ENCODE results near the gene MYO7B. TPM values are rescaled to one million over a fixed set of nuclear protein-coding genes. Genes with fewer than 3 reads are reported as not detected.

Gene MYO7B
- total and polyA plus RNA-seq, 2 donors (not counting 1 experiment from before 2014, with no cell fraction given): 5.0 to 68.2 TPM

DNA sequence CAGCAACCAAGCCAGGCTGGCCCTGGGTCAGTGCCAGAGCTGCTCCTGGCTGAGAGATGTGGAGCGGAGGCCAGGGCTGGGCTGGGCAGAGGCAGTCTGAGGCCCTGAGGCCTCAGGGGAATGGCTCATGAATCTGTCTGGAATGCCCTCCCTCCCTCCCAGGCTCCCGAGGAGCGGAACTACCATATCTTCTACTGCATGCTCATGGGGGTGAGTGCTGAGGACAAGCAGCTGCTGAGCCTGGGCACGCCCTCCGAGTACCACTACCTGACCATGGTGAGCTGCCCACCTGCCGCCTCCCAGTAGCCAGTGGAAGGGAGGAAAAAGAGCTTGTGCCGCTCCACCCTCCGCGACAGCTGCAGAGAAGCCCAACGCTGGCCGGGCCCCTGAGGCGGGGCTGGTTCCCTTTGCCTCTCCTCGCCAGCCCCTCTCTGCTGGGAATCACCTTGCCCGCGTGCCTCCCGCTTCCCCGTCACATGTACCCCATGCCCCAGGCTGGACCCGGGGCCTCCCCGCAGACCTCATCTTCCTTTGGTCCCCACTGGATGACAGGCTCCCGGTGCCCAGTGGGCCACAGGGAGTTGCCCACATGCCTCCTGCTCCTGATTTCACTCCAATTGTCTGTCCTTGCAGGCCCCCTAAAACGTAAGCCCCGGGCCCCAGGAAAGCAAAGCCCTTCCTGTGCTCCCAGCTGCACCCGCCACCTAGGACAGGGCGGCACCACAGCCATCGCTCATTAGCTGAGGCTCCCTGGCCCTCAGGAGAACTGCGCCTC is 41.1 kb downstream of the MYO7B start:
- H3K79me2 ChIP-seq (ENCODE audit: control insufficient read depth, insufficient read depth, low read length): no peaks in the 10 kb centered on the region
- Mint-ChIP-seq H3K9me3 (ENCODE audit: insufficient read depth) (no peaks in the 10 kb centered on the region), H3K27ac (peak overlapping the region; percentile 91), H3K27me3 (no peaks in the 10 kb centered on the region), H3K4me3 (peak overlapping the region; percentile 88), H3K4me1 (peaks cover 63% of the 10 kb centered on the region)
- TF ChIP-seq, protein P1, sequence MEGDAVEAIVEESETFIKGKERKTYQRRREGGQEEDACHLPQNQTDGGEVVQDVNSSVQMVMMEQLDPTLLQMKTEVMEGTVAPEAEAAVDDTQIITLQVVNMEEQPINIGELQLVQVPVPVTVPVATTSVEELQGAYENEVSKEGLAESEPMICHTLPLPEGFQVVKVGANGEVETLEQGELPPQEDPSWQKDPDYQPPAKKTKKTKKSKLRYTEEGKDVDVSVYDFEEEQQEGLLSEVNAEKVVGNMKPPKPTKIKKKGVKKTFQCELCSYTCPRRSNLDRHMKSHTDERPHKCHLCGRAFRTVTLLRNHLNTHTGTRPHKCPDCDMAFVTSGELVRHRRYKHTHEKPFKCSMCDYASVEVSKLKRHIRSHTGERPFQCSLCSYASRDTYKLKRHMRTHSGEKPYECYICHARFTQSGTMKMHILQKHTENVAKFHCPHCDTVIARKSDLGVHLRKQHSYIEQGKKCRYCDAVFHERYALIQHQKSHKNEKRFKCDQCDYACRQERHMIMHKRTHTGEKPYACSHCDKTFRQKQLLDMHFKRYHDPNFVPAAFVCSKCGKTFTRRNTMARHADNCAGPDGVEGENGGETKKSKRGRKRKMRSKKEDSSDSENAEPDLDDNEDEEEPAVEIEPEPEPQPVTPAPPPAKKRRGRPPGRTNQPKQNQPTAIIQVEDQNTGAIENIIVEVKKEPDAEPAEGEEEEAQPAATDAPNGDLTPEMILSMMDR (IDR thresholded peaks at IDR 0.05): no peak
- no peak for TF ChIP-seq EZH2 (IDR thresholded peaks at IDR 0.05; ENCODE audit: borderline replicate concordance, insufficient read depth, low read depth, low read length, poor library complexity, severe bottlenecking)
- H2AFZ ChIP-seq (ENCODE audit: insufficient read depth, low read depth, low read length, poor library complexity, severe bottlenecking): no peak overlapping the region
- POLR2A ChIA-PET: no interaction called here
- no peaks in the 10 kb centered on the region for H3K36me3 ChIP-seq (replicated peaks in 1 of 2; ENCODE audit: control extremely low read depth in 1 of 2, control insufficient read depth in 1 of 2, extremely low read depth in 1 of 2, insufficient read depth in 2 of 2, low read length in 1 of 2)
- peak overlapping the region; percentile 71 for H3K4me2 ChIP-seq (replicated peaks; ENCODE audit: low read depth, low read length, poor library complexity, severe bottlenecking)
- H3K27ac ChIP-seq (ENCODE audit: low read length in 2 of 2): peak overlapping the region; percentile 59 to 70
- H3K4me1 ChIP-seq (ENCODE audit: control insufficient read depth in 2 of 2, insufficient read depth in 2 of 2, low read length in 2 of 2): peaks cover 45 to 47% of the 10 kb centered on the region in 2 donors
- peak; percentile 6 for DNase-seq
- no peak for ATAC-seq (ENCODE audit: low read depth)
- intact Hi-C loops (cut with micrococcal nuclease): no loop called here
- peaks cover 0 to 11% (median 0%) of the 10 kb centered on the region in 3 donors for H3K9me3 ChIP-seq (ENCODE audit: control extremely low read depth in 1 of 3, control insufficient read depth in 2 of 3, insufficient read depth in 1 of 3, low read length in 2 of 3)
- H3K9ac ChIP-seq (ENCODE audit: low read length): no peak overlapping the region
- CTCF ChIA-PET: interaction anchor here (1.1 to 2.7 kb wide), 2 partner anchors 15 to 73 kb away, joined by 8 to 26 read pairs; no protein-coding TSS in a partner anchor
- no peak overlapping the region for H3K4me3 ChIP-seq (ENCODE audit: control extremely low read depth in 1 of 5, extremely low read depth in 1 of 5, insufficient read depth in 1 of 5, low read depth in 2 of 5, low read length in 4 of 5)
- no peaks in the 10 kb centered on the region for H3K27me3 ChIP-seq (replicated peaks in 1 of 4; ENCODE audit: control extremely low read depth in 1 of 4, control insufficient read depth in 3 of 4, insufficient read depth in 4 of 4, low read length in 3 of 4)
- 91% methylated on average over 23 of the region's 26 CpGs for WGBS (ENCODE audit: insufficient coverage)
- no peaks in the 10 kb centered on the region for H4K20me1 ChIP-seq (ENCODE audit: control insufficient read depth, insufficient read depth, low read length, poor library complexity, severe bottlenecking)

DNA sequence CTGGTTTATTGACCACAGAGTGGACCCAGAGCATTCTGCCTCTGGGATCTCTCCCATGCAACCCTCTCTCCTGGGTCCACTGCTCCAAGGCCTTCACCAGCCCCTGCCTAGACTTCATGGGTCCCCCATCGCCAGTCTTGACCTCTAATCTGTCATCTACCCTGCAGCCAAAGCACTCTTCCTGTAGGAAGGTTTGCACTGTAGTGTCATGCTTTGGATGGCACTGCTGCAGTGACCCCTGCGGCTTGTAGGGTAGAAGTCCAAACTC is 41.7 kb downstream of the MYO7B start:
- POLR2A ChIA-PET: interaction anchor here (0.9 kb wide), 1 partner anchor 51 kb away, joined by 3 read pairs; no protein-coding TSS in a partner anchor
- peak overlapping the region; percentile 88 for H3K4me3 Mint-ChIP-seq

More for the DNA sequence above, 41.7 kb downstream of the MYO7B start:
- H3K4me2 ChIP-seq (replicated peaks; ENCODE audit: low read depth, low read length, poor library complexity, severe bottlenecking): peak overlapping the region; percentile 71
- H3K27ac Mint-ChIP-seq: peak overlapping the region; percentile 91
- 100% methylated on average over 1 of the region's 2 CpGs for WGBS (ENCODE audit: insufficient coverage)
- intact Hi-C loops (cut with micrococcal nuclease): no loop called here
- no peaks in the 10 kb centered on the region for H3K9me3 Mint-ChIP-seq (ENCODE audit: insufficient read depth)
- no peaks in the 10 kb centered on the region for H3K36me3 ChIP-seq (replicated peaks in 1 of 2; ENCODE audit: control extremely low read depth in 1 of 2, control insufficient read depth in 1 of 2, extremely low read depth in 1 of 2, insufficient read depth in 2 of 2, low read length in 1 of 2)
- H3K9me3 ChIP-seq (ENCODE audit: control extremely low read depth in 1 of 3, control insufficient read depth in 2 of 3, insufficient read depth in 1 of 3, low read length in 2 of 3): peaks cover 0 to 11% (median 0%) of the 10 kb centered on the region in 3 donors
- peaks cover 63% of the 10 kb centered on the region for H3K4me1 Mint-ChIP-seq
- H3K79me2 ChIP-seq (ENCODE audit: control insufficient read depth, insufficient read depth, low read length): no peaks in the 10 kb centered on the region
- no peak overlapping the region for H2AFZ ChIP-seq (ENCODE audit: insufficient read depth, low read depth, low read length, poor library complexity, severe bottlenecking)
- no peaks in the 10 kb centered on the region for H3K27me3 Mint-ChIP-seq
- DNase-seq (peak; percentile 1), ATAC-seq (ENCODE audit: low read depth) (no peak)
- H3K27me3 ChIP-seq (replicated peaks in 1 of 4; ENCODE audit: control extremely low read depth in 1 of 4, control insufficient read depth in 3 of 4, insufficient read depth in 4 of 4, low read length in 3 of 4): no peaks in the 10 kb centered on the region
- peak overlapping the region; percentile 19 for H3K9ac ChIP-seq (ENCODE audit: low read length)
- H3K4me1 ChIP-seq (ENCODE audit: control insufficient read depth in 2 of 2, insufficient read depth in 2 of 2, low read length in 2 of 2): peaks cover 45 to 47% of the 10 kb centered on the region in 2 donors
- no peak overlapping the region for H3K27ac ChIP-seq (ENCODE audit: low read length in 2 of 2)
- H3K4me3 ChIP-seq (ENCODE audit: control extremely low read depth in 1 of 5, extremely low read depth in 1 of 5, insufficient read depth in 1 of 5, low read depth in 2 of 5, low read length in 4 of 5): peak overlapping the region in 1 of 5 experiments; percentile 22
- CTCF ChIA-PET: interaction anchor here (1.1 to 2.1 kb wide), 2 partner anchors 12 to 14 kb away, joined by 3 to 15 read pairs; no protein-coding TSS in a partner anchor
- H4K20me1 ChIP-seq (ENCODE audit: control insufficient read depth, insufficient read depth, low read length, poor library complexity, severe bottlenecking): no peaks in the 10 kb centered on the region
- TF ChIP-seq, protein P1 (IDR thresholded peaks at IDR 0.05): no peak
- TF ChIP-seq EZH2 (IDR thresholded peaks at IDR 0.05; ENCODE audit: borderline replicate concordance, insufficient read depth, low read depth, low read length, poor library complexity, severe bottlenecking): no peak

All from B cell (primary cell).